Measurements from ENCODE around the gene ADAM15. TPM values are rescaled to one million over a fixed set of nuclear protein-coding genes. Genes with fewer than 3 reads are reported as not detected.

ADAM15 gene
- total and polyA plus RNA-seq, 4 donors: 10.8 to 26.8 (median 17.5) TPM

DNA sequence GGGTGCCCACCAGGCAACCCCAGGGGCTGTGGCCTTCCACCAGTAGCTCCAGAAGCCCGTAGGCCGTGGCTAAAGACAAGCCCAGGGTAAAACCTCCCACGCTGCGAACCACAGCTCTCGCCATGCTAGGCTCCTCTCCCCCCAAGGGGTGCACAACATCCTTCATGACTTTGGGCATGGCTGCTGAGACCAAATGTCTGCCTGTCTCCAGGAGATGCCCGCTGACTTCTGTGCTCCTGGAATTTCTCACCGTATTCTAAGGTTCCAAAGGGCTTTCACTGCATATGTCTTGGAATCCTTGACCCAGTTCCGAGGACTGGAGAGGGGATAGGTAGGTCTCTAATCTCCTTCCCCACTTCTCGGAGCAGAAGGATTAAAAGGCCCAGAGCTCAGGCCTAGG is 17.6 kb upstream of the ADAM15 start, which contains the start of the genes DCST1 and DCST2:
DCST1 (plus strand) TSS at position 301 of the 400 bp plus-strand sequence. CDS start 213 bp downstream, outside the sequence.
DCST2 (minus strand) TSS at position 258 of the 400 bp plus-strand sequence; CDS start at position 178, 80 bp downstream.
- no peak within 1 kb of the TSS for H3K4me3 ChIP-seq (ENCODE audit: low read depth in 1 of 3, low read length in 3 of 3)
- H3K27ac ChIP-seq (ENCODE audit: low read depth in 1 of 2, low read length in 2 of 2): no peak within 1 kb of the TSS
- no peak within 1 kb of the TSS for H3K9ac ChIP-seq (ENCODE audit: low read depth in 1 of 2, low read length in 2 of 2)
- H3K27me3 ChIP-seq (ENCODE audit: control insufficient read depth in 4 of 4, insufficient read depth in 4 of 4, low read length in 3 of 4): no peaks in the 10 kb centered on the region
- peaks cover 0 to 7% (median 2%) of the 10 kb centered on the region in 4 donors for H3K4me1 ChIP-seq (ENCODE audit: control insufficient read depth in 4 of 4, insufficient read depth in 4 of 4, low read length in 3 of 4)
- H3K36me3 ChIP-seq (ENCODE audit: control insufficient read depth in 4 of 4, insufficient read depth in 3 of 4, low read depth in 1 of 4, low read length in 3 of 4): no peaks in the 10 kb centered on the region
- TF ChIP-seq RXRA (IDR thresholded peaks at IDR 0.05): no peak
- TF ChIP-seq GABPA (IDR thresholded peaks at IDR 0.05 in 1 of 2, conservative IDR thresholded peaks at IDR 0.05 in 1 of 2): no peak
- H3K9me3 ChIP-seq (ENCODE audit: control insufficient read depth in 4 of 4, low read length in 3 of 4): no peaks in the 10 kb centered on the region
- 95% methylated on average over 9 of the region's 9 CpGs for WGBS
- no peak for DNase-seq (ENCODE audit: low spot score)

DNA sequence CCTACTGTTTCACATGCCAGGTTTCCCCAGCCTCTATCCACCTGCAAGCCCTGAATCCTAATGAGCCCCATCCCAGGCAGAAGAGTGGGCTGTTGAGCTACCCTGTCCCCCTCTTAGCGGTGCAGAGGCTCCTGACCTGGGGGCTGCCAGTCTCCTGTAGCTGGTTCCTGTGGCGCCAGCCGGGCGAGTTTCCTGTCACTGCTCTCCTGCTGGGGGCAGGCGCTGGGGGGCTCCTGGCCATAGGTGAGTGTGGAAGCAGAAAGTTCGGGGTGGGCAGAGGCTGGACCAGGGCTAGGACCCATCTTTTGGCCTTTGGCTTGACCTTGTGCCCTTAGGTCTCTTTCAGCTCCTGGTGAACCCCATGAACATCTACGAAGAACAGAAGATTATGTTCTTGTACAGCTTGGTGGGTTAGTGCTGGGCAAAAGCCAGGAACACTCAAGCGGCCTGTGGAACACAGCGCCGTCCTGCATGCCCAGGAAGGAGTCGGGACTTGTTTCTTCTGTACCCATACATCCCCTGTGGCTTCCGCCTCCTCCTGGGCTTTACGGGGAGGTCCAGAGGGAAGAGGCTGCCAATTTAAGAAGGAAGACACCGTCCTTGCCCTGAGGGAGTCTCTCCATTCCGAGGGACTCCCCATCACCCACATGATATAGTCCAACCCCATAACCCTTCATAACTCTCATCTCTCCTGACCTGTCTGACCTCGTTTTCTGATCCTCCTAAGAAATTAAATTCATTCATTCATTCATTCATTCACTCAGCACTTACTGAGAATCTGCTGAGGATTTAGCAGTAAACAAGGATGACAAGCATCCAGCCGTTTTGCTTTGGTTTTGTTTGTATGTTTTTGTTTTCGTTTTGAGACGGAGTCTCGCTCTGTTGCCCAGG is 16.6 kb upstream of the ADAM15 start:
- Histone ChIP-seq H3K4me1 (ENCODE audit: control insufficient read depth in 4 of 4, insufficient read depth in 4 of 4, low read length in 3 of 4) (peaks cover 5 to 17% (median 12%) of the 10 kb centered on the region in 4 donors), H3K9ac (ENCODE audit: low read depth in 1 of 2, low read length in 2 of 2) (no peak overlapping the region), H3K9me3 (ENCODE audit: control insufficient read depth in 4 of 4, low read length in 3 of 4) (no peaks in the 10 kb centered on the region), H3K4me3 (ENCODE audit: low read depth in 1 of 3, low read length in 3 of 3) (no peak overlapping the region), H3K36me3 (ENCODE audit: control insufficient read depth in 4 of 4, insufficient read depth in 3 of 4, low read depth in 1 of 4, low read length in 3 of 4) (no peaks in the 10 kb centered on the region), H3K27ac (ENCODE audit: low read depth in 1 of 2, low read length in 2 of 2) (no peak overlapping the region), H3K27me3 (ENCODE audit: control insufficient read depth in 4 of 4, insufficient read depth in 4 of 4, low read length in 3 of 4) (no peaks in the 10 kb centered on the region)
- 92% methylated on average over 20 of the region's 20 CpGs for WGBS
- no peak for TF ChIP-seq NR2F2 (IDR thresholded peaks at IDR 0.05)
- TF ChIP-seq, protein P1, sequence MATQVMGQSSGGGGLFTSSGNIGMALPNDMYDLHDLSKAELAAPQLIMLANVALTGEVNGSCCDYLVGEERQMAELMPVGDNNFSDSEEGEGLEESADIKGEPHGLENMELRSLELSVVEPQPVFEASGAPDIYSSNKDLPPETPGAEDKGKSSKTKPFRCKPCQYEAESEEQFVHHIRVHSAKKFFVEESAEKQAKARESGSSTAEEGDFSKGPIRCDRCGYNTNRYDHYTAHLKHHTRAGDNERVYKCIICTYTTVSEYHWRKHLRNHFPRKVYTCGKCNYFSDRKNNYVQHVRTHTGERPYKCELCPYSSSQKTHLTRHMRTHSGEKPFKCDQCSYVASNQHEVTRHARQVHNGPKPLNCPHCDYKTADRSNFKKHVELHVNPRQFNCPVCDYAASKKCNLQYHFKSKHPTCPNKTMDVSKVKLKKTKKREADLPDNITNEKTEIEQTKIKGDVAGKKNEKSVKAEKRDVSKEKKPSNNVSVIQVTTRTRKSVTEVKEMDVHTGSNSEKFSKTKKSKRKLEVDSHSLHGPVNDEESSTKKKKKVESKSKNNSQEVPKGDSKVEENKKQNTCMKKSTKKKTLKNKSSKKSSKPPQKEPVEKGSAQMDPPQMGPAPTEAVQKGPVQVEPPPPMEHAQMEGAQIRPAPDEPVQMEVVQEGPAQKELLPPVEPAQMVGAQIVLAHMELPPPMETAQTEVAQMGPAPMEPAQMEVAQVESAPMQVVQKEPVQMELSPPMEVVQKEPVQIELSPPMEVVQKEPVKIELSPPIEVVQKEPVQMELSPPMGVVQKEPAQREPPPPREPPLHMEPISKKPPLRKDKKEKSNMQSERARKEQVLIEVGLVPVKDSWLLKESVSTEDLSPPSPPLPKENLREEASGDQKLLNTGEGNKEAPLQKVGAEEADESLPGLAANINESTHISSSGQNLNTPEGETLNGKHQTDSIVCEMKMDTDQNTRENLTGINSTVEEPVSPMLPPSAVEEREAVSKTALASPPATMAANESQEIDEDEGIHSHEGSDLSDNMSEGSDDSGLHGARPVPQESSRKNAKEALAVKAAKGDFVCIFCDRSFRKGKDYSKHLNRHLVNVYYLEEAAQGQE (IDR thresholded peaks at IDR 0.05): no peak
- TF ChIP-seq, protein P2, sequence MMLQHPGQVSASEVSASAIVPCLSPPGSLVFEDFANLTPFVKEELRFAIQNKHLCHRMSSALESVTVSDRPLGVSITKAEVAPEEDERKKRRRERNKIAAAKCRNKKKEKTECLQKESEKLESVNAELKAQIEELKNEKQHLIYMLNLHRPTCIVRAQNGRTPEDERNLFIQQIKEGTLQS (IDR thresholded peaks at IDR 0.05): no peak
- TF ChIP-seq HNF4G (IDR thresholded peaks at IDR 0.05): no peak
- TF ChIP-seq HNF4A (conservative IDR thresholded peaks at IDR 0.05): no peak
- TF ChIP-seq, protein P3, sequence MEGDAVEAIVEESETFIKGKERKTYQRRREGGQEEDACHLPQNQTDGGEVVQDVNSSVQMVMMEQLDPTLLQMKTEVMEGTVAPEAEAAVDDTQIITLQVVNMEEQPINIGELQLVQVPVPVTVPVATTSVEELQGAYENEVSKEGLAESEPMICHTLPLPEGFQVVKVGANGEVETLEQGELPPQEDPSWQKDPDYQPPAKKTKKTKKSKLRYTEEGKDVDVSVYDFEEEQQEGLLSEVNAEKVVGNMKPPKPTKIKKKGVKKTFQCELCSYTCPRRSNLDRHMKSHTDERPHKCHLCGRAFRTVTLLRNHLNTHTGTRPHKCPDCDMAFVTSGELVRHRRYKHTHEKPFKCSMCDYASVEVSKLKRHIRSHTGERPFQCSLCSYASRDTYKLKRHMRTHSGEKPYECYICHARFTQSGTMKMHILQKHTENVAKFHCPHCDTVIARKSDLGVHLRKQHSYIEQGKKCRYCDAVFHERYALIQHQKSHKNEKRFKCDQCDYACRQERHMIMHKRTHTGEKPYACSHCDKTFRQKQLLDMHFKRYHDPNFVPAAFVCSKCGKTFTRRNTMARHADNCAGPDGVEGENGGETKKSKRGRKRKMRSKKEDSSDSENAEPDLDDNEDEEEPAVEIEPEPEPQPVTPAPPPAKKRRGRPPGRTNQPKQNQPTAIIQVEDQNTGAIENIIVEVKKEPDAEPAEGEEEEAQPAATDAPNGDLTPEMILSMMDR (IDR thresholded peaks at IDR 0.05; ENCODE audit: low read depth, low read length, missing input control): no peak
- no peak for TF ChIP-seq GABPA (IDR thresholded peaks at IDR 0.05 in 1 of 2, conservative IDR thresholded peaks at IDR 0.05 in 1 of 2)
- TF ChIP-seq RXRA (IDR thresholded peaks at IDR 0.05): no peak
- no peak for TF ChIP-seq YY1 (IDR thresholded peaks at IDR 0.05)
- TF ChIP-seq JUND (IDR thresholded peaks at IDR 0.05): no peak
- no peak for DNase-seq (ENCODE audit: low spot score)
